Measurements from ENCODE around the gene IFT88.

The IFT88 gene

DNA sequence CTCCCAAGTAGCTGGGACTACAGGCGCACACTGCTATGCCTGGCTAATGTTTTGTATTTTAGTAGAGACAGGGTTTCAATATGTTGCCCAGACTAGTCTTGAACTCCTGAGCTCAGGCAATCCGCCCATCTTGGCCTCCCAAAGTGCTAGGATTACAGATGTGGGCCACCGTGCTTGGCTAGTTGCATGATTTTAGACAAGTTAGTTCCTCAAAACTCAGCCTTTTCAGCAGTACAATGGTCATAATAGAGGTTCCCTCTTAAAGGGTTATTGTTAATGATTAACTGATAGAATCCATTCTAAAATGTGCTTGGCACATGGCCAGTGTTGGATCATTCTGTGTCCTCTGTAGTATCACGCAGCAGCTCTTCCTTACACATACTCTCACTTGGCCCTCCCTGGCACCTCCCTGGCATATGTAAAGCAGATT, 19.5 kb upstream of the IFT88 start:
- TF ChIP-seq EZH2phosphoT487 (conservative IDR thresholded peaks at IDR 0.05; ENCODE audit: low read length) = no peak
- TF ChIP-seq, protein P1, sequence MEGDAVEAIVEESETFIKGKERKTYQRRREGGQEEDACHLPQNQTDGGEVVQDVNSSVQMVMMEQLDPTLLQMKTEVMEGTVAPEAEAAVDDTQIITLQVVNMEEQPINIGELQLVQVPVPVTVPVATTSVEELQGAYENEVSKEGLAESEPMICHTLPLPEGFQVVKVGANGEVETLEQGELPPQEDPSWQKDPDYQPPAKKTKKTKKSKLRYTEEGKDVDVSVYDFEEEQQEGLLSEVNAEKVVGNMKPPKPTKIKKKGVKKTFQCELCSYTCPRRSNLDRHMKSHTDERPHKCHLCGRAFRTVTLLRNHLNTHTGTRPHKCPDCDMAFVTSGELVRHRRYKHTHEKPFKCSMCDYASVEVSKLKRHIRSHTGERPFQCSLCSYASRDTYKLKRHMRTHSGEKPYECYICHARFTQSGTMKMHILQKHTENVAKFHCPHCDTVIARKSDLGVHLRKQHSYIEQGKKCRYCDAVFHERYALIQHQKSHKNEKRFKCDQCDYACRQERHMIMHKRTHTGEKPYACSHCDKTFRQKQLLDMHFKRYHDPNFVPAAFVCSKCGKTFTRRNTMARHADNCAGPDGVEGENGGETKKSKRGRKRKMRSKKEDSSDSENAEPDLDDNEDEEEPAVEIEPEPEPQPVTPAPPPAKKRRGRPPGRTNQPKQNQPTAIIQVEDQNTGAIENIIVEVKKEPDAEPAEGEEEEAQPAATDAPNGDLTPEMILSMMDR (IDR thresholded peaks at IDR 0.05; ENCODE audit: insufficient read depth, low read length, poor library complexity, severe bottlenecking) = no peak
- Histone ChIP-seq H3K4me2 (ENCODE audit: low read depth, low read length, poor library complexity, severe bottlenecking) (no peak overlapping the region), H3K27me3 (ENCODE audit: low read length) (no peaks in the 10 kb centered on the region), H3K79me2 (ENCODE audit: insufficient read depth, low read length) (no peaks in the 10 kb centered on the region), H3K9me2 (replicated peaks; ENCODE audit: insufficient read depth, low read length) (no peaks in the 10 kb centered on the region), H3F3A (ENCODE audit: insufficient read depth) (no peaks in the 10 kb centered on the region), H3K27ac (ENCODE audit: low read depth, low read length) (no peak overlapping the region), H4K20me1 (ENCODE audit: low read depth, low read length) (no peaks in the 10 kb centered on the region), H3K4me3 (ENCODE audit: insufficient read depth, low read length, poor library complexity, severe bottlenecking) (no peak overlapping the region), H2AFZ (ENCODE audit: low read depth, low read length, severe bottlenecking) (no peak overlapping the region), H3K9ac (ENCODE audit: low read length) (no peak overlapping the region), H3K9me3 (ENCODE audit: insufficient read depth, low read length) (no peaks in the 10 kb centered on the region), H3K36me3 (ENCODE audit: low read length) (no peaks in the 10 kb centered on the region)

GRCh38 chr13:20550799-20551198, 16.2 kb upstream of the IFT88 start:
- no peaks in the 10 kb centered on the region for H3F3A ChIP-seq (ENCODE audit: insufficient read depth)
- no peaks in the 10 kb centered on the region for H3K9me2 ChIP-seq (replicated peaks; ENCODE audit: insufficient read depth, low read length)
- H3K79me2 ChIP-seq (ENCODE audit: insufficient read depth, low read length) = no peaks in the 10 kb centered on the region
- H2AFZ ChIP-seq (ENCODE audit: low read depth, low read length, severe bottlenecking) = no peak overlapping the region
- no peak overlapping the region for H3K9ac ChIP-seq (ENCODE audit: low read length)
- no peaks in the 10 kb centered on the region for H3K9me3 ChIP-seq (ENCODE audit: insufficient read depth, low read length)
- no peaks in the 10 kb centered on the region for H3K27me3 ChIP-seq (ENCODE audit: low read length)
- no peak overlapping the region for H3K4me3 ChIP-seq (ENCODE audit: insufficient read depth, low read length, poor library complexity, severe bottlenecking)
- H3K4me2 ChIP-seq (ENCODE audit: low read depth, low read length, poor library complexity, severe bottlenecking) = no peak overlapping the region
- H3K27ac ChIP-seq (ENCODE audit: low read depth, low read length) = no peak overlapping the region
- H4K20me1 ChIP-seq (ENCODE audit: low read depth, low read length) = no peaks in the 10 kb centered on the region
- no peak for TF ChIP-seq EZH2phosphoT487 (conservative IDR thresholded peaks at IDR 0.05; ENCODE audit: low read length)
- TF ChIP-seq, protein P1 (IDR thresholded peaks at IDR 0.05; ENCODE audit: insufficient read depth, low read length, poor library complexity, severe bottlenecking) = no peak
- H3K36me3 ChIP-seq (ENCODE audit: low read length) = no peaks in the 10 kb centered on the region

- H3K9me2 ChIP-seq (replicated peaks; ENCODE audit: insufficient read depth, low read length) = no peaks in the 10 kb centered on the region
- no peaks in the 10 kb centered on the region for H3K36me3 ChIP-seq (ENCODE audit: low read length)
- no peaks in the 10 kb centered on the region for H3K79me2 ChIP-seq (ENCODE audit: insufficient read depth, low read length)
- H2AFZ ChIP-seq (ENCODE audit: low read depth, low read length, severe bottlenecking) = no peak overlapping the region
- no peaks in the 10 kb centered on the region for H3K9me3 ChIP-seq (ENCODE audit: insufficient read depth, low read length)
- TF ChIP-seq, protein P1 (IDR thresholded peaks at IDR 0.05; ENCODE audit: insufficient read depth, low read length, poor library complexity, severe bottlenecking) = no peak
- TF ChIP-seq EZH2phosphoT487 (conservative IDR thresholded peaks at IDR 0.05; ENCODE audit: low read length) = no peak
- H3K4me2 ChIP-seq (ENCODE audit: low read depth, low read length, poor library complexity, severe bottlenecking) = no peak overlapping the region
- no peak overlapping the region for H3K4me3 ChIP-seq (ENCODE audit: insufficient read depth, low read length, poor library complexity, severe bottlenecking)
- no peak overlapping the region for H3K9ac ChIP-seq (ENCODE audit: low read length)
- H3K27me3 ChIP-seq (ENCODE audit: low read length) = no peaks in the 10 kb centered on the region
- no peaks in the 10 kb centered on the region for H3F3A ChIP-seq (ENCODE audit: insufficient read depth)
- H3K27ac ChIP-seq (ENCODE audit: low read depth, low read length) = no peak overlapping the region
- H4K20me1 ChIP-seq (ENCODE audit: low read depth, low read length) = no peaks in the 10 kb centered on the region
These were observed 13.6 kb upstream of the IFT88 start for GRCh38 chr13:20553311-20553710.

Data from SU-DHL-6 (cell line).